CD14-positive monocyte (primary cell): ENCODE measurements around the gene SLC35G2. TPM values are rescaled to one million over a fixed set of nuclear protein-coding genes. Genes with fewer than 3 reads are reported as not detected.

ENCODE experiments used
- DNase-seq, 3 donors: peaks; one replicate each; pipeline ENCODE4 v3.0.0-alpha.2; 2011 to 2022
- H2AFZ ChIP-seq: 2 replicates; pipeline ENCODE4 v1.6.0; 2012; ENCODE audit warnings: mild to moderate bottlenecking, low read depth, low read length, inconsistent platforms; ENCODE audit not compliant: insufficient read depth, poor library complexity, severe bottlenecking
- H3K27ac ChIP-seq, 2 donors: 1 replicate in 1 of 2; 2 replicates in 1 of 2; pipeline ENCODE4 v1.5.1; 2012 to 2013; ENCODE audit warnings: low read length in 2 of 2, control low read depth in 1 of 2, inconsistent platforms in 1 of 2, low read depth in 1 of 2, mild to moderate bottlenecking in 1 of 2
- H3K27me3 ChIP-seq, 2 donors: one replicate each; pipeline versions ENCODE4 v1.6.0 to v1.6.1; 2011 to 2013; ENCODE audit warnings: low read length in 2 of 2; ENCODE audit not compliant: control insufficient read depth in 2 of 2, insufficient read depth in 2 of 2
- H3K36me3 ChIP-seq, 2 donors: replicated peaks in 1 of 2; 1 replicate in 1 of 2; 2 replicates in 1 of 2; pipeline versions ENCODE4 v1.5.1 to v1.6.1; 2012 to 2013; ENCODE audit warnings: low read length in 2 of 2, control low read depth in 1 of 2, inconsistent platforms in 1 of 2, mild to moderate bottlenecking in 1 of 2; ENCODE audit not compliant: insufficient read depth in 2 of 2, control insufficient read depth in 1 of 2
- H3K4me1 ChIP-seq, 2 donors: 1 replicate in 1 of 2; 2 replicates in 1 of 2; pipeline versions ENCODE4 v1.5.1 to v1.6.1; 2012 to 2013; ENCODE audit warnings: low read length in 2 of 2, control low read depth in 1 of 2, inconsistent platforms in 1 of 2, mild to moderate bottlenecking in 1 of 2, moderate library complexity in 1 of 2; ENCODE audit not compliant: insufficient read depth in 2 of 2, control insufficient read depth in 1 of 2
- H3K4me2 ChIP-seq: replicated peaks from 2 replicates; pipeline ENCODE3; 2012; ENCODE audit warnings: low read length, moderate library complexity, mild to moderate bottlenecking; ENCODE audit not compliant: poor library complexity, severe bottlenecking; ENCODE audit errors: extremely low read depth
- H3K4me3 ChIP-seq, 3 experiments: fragments of 200-600 bp in 1 of 3; sonication (generic) in 1 of 3; replicated peaks in 1 of 3; 1 replicate in 2 of 3; 2 replicates in 1 of 3; pipeline ENCODE4 v1.5.1; 2011 to 2013; ENCODE audit warnings: low read length in 3 of 3, mild to moderate bottlenecking in 3 of 3, control low read depth in 2 of 3, low read depth in 2 of 3, inconsistent platforms in 1 of 3, moderate library complexity in 1 of 3
- H3K79me2 ChIP-seq: 2 replicates; pipeline ENCODE4 v1.6.0; 2012; ENCODE audit warnings: mild to moderate bottlenecking, control low read depth, inconsistent platforms, low read length, moderate library complexity; ENCODE audit not compliant: insufficient read depth
- H3K9ac ChIP-seq: 2 replicates; pipeline ENCODE4 v1.6.0; 2017; ENCODE audit warnings: low read length, mild to moderate bottlenecking; ENCODE audit not compliant: insufficient read depth, poor library complexity, severe bottlenecking
- H3K9me3 ChIP-seq, 2 donors: replicated peaks in 1 of 2; 1 replicate in 1 of 2; 2 replicates in 1 of 2; pipeline versions ENCODE4 v1.5.1 to v1.6.1; 2012 to 2013; ENCODE audit warnings: low read length in 2 of 2, control low read depth in 1 of 2; ENCODE audit not compliant: control insufficient read depth in 1 of 2, insufficient read depth in 1 of 2
- H4K20me1 ChIP-seq: 2 replicates; pipeline ENCODE4 v1.6.0; 2012; ENCODE audit warnings: mild to moderate bottlenecking, low read length, control low read depth, moderate library complexity; ENCODE audit not compliant: insufficient read depth
- H3K27ac Mint-ChIP-seq, 7 donors: one replicate each; pipeline ENCODE4 v1.8.0; 2020; ENCODE audit warnings: mild to moderate bottlenecking in 7 of 7, mixed read lengths in 7 of 7, moderate library complexity in 6 of 7, inconsistent platforms in 2 of 7
- H3K27me3 Mint-ChIP-seq, 3 donors: one replicate each; pipeline ENCODE4 v1.8.0; 2021 to 2022; ENCODE audit warnings: low read depth in 3 of 3, mild to moderate bottlenecking in 3 of 3, mixed read lengths in 3 of 3, moderate library complexity in 3 of 3, inconsistent platforms in 1 of 3
- H3K36me3 Mint-ChIP-seq, 2 donors: one replicate each; pipeline ENCODE4 v1.8.0; 2020; ENCODE audit warnings: mixed read lengths in 2 of 2, inconsistent platforms in 1 of 2, mild to moderate bottlenecking in 1 of 2
- H3K4me1 Mint-ChIP-seq: one replicate; pipeline ENCODE4 v1.8.0; 2020; ENCODE audit warnings: mild to moderate bottlenecking, mixed read lengths
- H3K4me3 Mint-ChIP-seq, 2 donors: one replicate each; pipeline ENCODE4 v1.8.0; 2020; ENCODE audit warnings: mild to moderate bottlenecking in 2 of 2, mixed read lengths in 2 of 2, moderate library complexity in 1 of 2
- H3K9me3 Mint-ChIP-seq, 7 donors: one replicate each; pipeline ENCODE4 v1.8.0; 2020 to 2022; ENCODE audit warnings: mixed read lengths in 7 of 7, mild to moderate bottlenecking in 6 of 7, moderate library complexity in 6 of 7, inconsistent platforms in 2 of 7
- WGBS: methylation state at CpG from one replicate; pipeline ENCODE4 v1.1.5; 2013; ENCODE audit warnings: missing lambda C conversion rate; ENCODE audit not compliant: insufficient coverage; 5-methylcytosine and 5-hydroxymethylcytosine counted together
- intact Hi-C, 2 donors: fragments of 100-400 bp; cut with micrococcal nuclease; formaldehyde crosslinking; loops; one replicate each; pipeline versions ENCODE4 v1.15.0 to v1.15.1; 2023
- polyA plus RNA-seq, 3 donors: library from polyadenylated mRNA; depleted of rRNA in 1 of 3; unstranded in 2 of 3; stranded (reverse) in 1 of 3; fragments of 300-500 nt in 2 of 3; fragments of >200 nt in 1 of 3; fragmentation: Illumina TruSeq in 2 of 3; gene quantifications; 1 replicate in 2 of 3; 2 replicates in 1 of 3; pipeline ENCODE4 v1.2.3, GENCODE V29; 2012 to 2021
- TF ChIP-seq, protein P1 (sequence below): fragments of 200-600 bp; IDR thresholded peaks from one replicate; pipeline ENCODE4 v1.8.0; 2022; ENCODE audit warnings: antibody characterized with exemption, mild to moderate bottlenecking

Gene SLC35G2
- polyA plus RNA-seq, 3 donors, result not detected

DNA sequence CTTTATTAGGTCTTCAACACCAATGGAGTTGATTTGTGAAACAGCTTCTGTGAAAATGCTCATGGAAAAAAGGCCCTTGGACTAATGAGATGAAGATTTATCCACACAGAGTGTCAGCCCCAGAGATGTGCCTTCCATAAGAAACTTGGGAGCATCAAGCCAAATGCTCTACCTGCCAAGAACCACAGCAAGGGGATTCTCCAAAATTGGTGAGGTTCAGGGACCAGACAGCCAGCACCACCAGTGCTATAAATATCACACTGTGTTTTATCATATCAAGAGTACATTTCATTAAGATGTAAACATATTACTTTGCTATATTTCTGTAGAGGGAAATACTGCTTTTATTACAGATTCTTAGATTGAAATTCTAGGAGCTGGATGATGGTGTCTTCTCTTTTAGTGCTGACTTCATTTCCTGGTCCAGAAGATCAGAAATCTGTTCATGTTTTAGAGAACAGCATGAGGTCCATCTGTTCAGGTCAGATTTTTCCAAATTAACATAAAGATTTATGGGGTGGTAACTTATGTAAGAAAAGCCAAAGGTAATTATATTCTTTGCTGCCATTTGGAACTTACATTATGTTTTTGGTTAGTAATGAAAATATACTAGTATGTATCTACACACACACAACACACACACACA lies 17.7 kb downstream of the SLC35G2 start:
- Histone ChIP-seq H2AFZ (no peak overlapping the region), H3K27ac (no peak overlapping the region), H3K4me1 (peaks cover 14 to 29% of the 10 kb centered on the region in 2 donors), H3K27me3 (no peaks in the 10 kb centered on the region), H3K9me3 (no peaks in the 10 kb centered on the region), H3K36me3 (no peaks in the 10 kb centered on the region), H3K9ac (no peak overlapping the region), H4K20me1 (no peaks in the 10 kb centered on the region), H3K4me3 (no peak overlapping the region), H3K4me2 (no peak overlapping the region), H3K79me2 (no peaks in the 10 kb centered on the region)
- Mint-ChIP-seq H3K4me1 (peaks cover 40% of the 10 kb centered on the region), H3K27ac (peak overlapping the region in 1 of 7 donors; percentile 49), H3K9me3 (peaks cover 0 to 3% (median 0%) of the 10 kb centered on the region in 7 donors), H3K4me3 (no peak overlapping the region), H3K36me3 (peaks cover 3 to 4% of the 10 kb centered on the region in 2 donors), H3K27me3 (peaks cover 1 to 4% (median 1%) of the 10 kb centered on the region in 3 donors)
- DNase-seq, result no peak
- intact Hi-C loops, result no loop called here
- TF ChIP-seq, protein P1, sequence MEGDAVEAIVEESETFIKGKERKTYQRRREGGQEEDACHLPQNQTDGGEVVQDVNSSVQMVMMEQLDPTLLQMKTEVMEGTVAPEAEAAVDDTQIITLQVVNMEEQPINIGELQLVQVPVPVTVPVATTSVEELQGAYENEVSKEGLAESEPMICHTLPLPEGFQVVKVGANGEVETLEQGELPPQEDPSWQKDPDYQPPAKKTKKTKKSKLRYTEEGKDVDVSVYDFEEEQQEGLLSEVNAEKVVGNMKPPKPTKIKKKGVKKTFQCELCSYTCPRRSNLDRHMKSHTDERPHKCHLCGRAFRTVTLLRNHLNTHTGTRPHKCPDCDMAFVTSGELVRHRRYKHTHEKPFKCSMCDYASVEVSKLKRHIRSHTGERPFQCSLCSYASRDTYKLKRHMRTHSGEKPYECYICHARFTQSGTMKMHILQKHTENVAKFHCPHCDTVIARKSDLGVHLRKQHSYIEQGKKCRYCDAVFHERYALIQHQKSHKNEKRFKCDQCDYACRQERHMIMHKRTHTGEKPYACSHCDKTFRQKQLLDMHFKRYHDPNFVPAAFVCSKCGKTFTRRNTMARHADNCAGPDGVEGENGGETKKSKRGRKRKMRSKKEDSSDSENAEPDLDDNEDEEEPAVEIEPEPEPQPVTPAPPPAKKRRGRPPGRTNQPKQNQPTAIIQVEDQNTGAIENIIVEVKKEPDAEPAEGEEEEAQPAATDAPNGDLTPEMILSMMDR, result no peak

DNA sequence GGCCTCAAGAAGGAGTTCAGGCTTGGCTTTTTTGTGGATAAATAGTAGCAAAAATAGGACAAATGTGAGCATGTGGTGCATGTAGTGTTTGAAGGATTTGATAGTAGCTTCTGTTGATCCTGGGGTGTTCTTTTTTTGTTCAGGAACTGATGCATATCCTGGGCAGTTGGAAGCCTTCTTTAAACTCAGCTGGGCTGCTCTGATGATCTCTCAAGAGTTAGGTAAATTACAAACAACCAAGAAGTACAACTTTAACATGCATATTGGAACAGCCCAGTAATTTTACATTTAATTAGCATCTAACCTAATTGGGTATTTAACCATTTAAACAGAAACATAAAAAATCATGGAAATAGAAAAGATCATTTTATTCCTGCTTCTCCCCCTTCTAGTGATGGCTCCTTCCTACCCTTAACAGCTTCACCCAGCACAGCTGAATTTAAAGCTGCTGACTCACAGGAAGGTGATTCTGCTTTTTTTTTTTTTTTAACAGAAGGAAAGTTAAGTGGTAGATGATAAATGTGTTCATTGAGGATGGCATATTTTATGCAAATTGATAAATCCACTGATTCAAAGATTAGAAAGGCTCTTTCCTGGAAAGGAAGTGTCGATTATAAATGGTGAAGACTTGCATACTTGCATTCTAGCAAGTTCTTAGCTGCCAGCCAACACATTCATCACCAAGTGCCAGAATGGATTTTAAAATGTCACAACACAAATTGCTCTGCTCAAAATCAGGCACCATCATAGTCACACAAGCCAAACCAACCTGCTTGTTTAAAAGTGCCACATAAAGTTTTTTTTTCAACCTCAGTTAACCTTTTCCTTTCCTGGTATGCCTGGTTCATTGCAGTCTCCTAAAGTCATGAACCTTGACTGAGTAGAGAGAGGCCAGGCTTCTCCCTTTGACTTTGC lies 20.0 kb downstream of the SLC35G2 start:
- WGBS, result no CpG with 5 or more reads among the region's 1 CpG
- DNase-seq, result no peak
- H3K4me3 Mint-ChIP-seq, result no peak overlapping the region
- H3K4me3 ChIP-seq, result no peak overlapping the region
- H3K9ac ChIP-seq, result no peak overlapping the region
- no peak overlapping the region for H3K27ac ChIP-seq
- H3K36me3 Mint-ChIP-seq, result peaks cover 6 to 14% of the 10 kb centered on the region in 2 donors
- peaks cover 0 to 3% (median 0%) of the 10 kb centered on the region in 7 donors for H3K9me3 Mint-ChIP-seq
- H3K79me2 ChIP-seq, result no peaks in the 10 kb centered on the region
- TF ChIP-seq, protein P1, result no peak
- no peak overlapping the region for H3K4me2 ChIP-seq
- H3K36me3 ChIP-seq, result peaks cover 0 to 3% of the 10 kb centered on the region in 2 donors
- H3K9me3 ChIP-seq, result no peaks in the 10 kb centered on the region
- H3K4me1 Mint-ChIP-seq, result peaks cover 40% of the 10 kb centered on the region
- H4K20me1 ChIP-seq, result no peaks in the 10 kb centered on the region
- H3K4me1 ChIP-seq, result peaks cover 14 to 29% of the 10 kb centered on the region in 2 donors
- H3K27me3 ChIP-seq, result no peaks in the 10 kb centered on the region
- intact Hi-C loops, result no loop called here
- H2AFZ ChIP-seq, result no peak overlapping the region
- H3K27ac Mint-ChIP-seq, result peak overlapping the region in 2 of 7 donors; percentile 23 to 59
- peaks cover 0 to 4% (median 2%) of the 10 kb centered on the region in 3 donors for H3K27me3 Mint-ChIP-seq
